NCI-H446 treated with DMSO at 0.1 percent for 48 hours (cell line): ENCODE results near the gene ADAM19.
A peak's percentile ranks its signal among the peaks of the same experiment; 100 is the strongest.
"Not testable (repeated sequence)": the region's sequence is repeated elsewhere in the genome, so short reads cannot be mapped to it uniquely, and the experiment has no call there.

Source experiments
- DNase-seq: peaks from one replicate; lab custom pipeline; 2025; lab: John Stamatoyannopoulos, UW

Gene ADAM19

DNA sequence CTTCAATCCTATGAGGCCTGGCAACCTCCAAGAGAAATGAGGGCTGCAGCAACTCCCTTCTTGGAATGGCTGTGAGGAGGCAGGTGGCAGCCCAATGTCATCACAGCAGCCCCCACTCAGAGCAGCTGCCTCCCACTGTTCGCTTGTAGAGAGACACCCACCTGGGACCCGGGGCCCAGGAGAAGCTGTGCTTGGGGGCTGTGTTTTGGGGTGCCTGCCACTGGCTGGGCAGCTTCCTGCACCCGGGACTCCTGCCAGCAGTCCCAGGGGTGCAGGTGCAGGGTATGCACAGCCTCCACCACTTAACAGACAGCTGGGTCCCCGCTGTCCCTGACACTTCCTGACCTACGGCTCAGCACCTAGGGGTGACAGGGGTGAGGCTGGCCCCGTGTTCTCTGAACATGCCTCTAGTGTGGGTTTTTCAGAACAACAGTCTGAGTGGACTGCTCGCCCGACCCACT is 89.3 kb downstream of the ADAM19 start:
- DNase-seq: no peak

DNA sequence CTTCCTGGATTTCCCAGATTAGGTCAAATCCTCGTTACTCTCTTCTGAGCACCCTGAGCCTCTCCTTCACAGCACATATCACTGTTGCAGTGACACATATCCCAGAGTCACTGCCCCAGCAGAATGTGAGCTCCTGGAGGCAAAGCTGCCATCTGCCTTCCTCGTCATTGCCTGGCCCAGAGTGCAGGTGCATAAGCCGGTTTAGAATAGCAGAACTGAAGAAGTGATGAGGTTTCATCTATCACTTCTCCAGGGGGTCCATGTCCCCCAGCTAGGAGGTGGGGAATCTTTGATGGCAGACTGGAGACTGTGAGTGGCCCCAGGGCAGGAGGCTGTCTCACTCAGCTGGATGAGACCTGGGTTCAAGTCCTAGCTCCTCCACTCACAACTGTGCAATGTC is 89.8 kb downstream of the ADAM19 start:
- no peak for DNase-seq

DNA sequence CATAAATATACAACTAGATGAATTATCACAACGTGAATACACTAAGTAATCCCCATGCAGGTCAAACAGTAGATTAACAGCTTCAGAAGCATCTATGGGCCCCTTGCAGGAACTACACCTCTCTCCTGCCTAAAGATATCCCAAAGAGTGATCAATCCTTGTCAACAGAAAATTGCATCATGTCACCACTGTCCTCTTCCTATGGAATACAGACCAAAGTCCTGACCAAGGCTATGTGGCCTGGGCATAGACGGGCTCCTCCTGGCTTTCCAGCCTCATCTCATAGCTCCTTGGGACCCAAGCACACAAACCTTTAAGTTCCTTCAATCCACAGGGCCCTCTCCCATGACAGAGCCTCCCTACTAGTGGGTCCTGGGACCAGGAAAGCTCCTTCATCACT is 90.2 kb downstream of the ADAM19 start:
- no peak for DNase-seq

DNA sequence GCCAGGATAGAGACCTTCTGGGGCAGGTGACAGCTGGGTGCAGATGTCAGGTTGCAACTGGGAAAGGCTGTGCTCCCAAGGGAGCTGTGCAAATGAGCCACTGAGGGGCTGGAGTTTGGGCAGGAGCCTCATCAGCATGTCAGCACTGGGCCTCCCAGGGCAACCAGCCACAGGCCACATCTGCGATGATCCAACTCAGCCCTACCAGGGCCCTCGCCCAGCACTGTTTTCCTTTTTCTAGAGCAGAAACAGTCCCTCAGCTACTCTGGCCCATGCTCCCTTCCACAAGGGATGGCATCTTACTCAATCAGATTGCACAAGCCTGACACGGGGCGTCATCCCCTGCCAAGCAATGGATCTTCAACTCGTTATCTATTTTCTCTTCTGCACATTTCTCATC is 90.8 kb downstream of the ADAM19 start:
- DNase-seq: no peak

DNA sequence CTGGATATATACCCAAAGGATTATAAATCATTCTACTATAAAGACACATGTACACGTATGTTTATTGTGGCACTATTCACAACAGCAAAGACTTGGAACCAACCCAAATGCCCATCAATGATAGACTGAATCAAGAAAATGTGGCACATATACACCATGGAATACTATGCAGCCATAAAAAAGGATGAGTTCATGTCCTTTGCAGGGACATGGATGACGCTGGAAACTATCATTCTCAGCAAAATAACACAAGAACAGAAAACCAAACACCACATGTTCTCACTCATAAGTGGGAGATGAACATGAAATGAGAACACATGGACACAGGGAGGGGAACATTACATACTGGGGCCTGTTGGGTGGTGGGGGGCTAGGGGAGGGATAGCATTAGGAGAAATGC is 92.9 kb downstream of the ADAM19 start:
- DNase-seq: not testable (repeated sequence)

DNA sequence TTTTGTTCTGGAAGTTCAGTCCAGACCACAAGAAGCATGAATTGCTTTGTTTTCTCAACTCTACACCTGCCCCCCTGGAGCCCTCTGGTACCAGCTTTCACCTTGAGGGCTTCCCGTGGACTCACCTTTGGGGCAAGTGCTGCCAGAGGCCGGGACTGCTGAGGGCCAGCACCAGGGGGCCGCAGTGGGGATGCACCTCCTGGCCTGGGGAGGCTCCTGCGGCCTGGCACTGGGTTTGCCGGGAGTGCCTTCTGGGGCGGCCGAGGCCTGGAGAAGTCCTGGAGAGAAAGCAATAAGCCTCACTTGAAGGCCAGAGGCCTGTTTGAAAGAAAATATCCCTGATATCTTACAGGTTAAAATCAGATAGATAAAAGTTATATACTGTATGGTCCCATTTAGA is 93.9 kb downstream of the ADAM19 start:
- no peak for DNase-seq

DNA sequence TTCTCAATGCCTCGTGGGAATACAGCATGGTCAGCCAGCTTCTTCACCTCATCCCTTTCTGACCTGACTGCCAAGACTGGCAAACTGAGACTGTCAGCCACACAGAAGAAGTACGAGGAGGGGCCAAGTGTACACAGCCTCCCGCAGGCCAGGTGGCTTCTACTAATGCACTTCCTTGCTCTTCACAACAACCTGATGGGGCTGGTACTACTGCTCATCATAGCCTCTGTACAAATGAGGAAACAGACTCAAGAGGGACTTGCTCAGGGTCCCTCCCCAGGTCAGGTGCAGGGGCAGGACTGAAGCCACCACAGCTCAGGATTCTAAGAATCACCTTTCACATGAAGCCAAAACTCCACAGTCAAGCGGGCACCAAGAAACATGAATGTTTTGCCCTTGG is 94.3 kb downstream of the ADAM19 start:
- DNase-seq: no peak

DNA sequence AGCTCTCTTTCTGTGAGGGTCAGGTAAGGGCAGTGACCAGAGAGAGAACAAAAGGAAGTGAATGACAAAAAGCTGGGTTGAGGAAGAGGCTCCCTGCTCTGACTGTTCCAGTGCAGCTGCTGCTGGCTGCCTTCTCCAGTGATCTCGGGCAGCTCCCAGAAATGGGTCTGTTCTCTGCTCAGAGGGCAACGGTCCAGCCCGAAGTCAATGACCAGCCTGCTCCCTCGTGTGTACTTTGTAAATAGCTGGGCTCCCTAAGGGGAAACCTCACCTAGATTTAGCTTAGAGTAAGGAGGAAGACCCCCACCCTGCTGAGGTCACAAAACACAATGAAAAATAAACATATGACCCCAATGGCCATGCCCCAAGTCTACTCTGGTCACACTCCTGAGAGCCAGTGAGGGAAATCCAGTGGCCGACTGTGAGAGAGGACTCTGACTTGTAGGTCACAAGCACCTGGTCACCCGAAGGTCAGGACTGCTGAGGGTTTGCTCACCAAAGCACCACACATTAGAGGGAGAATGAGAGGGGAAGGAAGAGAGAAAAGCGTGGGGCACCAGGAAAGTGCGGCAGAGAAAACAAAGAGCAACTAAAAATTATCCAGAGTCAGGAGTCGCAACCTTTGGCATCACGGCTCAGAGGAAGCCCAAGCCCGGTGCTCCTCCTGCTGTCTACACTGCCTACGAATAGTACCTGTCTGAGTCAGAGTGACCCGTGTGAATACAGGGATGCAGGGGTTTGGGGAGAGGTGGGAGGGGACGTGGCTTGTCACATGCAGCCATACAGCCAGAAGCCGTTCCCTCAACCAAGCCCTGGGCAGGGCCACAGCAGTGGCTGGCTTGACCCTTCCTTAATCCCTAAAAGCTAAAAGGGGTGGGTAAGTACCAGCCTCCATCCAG is 95.7 kb downstream of the ADAM19 start:
- DNase-seq: no peak

DNA sequence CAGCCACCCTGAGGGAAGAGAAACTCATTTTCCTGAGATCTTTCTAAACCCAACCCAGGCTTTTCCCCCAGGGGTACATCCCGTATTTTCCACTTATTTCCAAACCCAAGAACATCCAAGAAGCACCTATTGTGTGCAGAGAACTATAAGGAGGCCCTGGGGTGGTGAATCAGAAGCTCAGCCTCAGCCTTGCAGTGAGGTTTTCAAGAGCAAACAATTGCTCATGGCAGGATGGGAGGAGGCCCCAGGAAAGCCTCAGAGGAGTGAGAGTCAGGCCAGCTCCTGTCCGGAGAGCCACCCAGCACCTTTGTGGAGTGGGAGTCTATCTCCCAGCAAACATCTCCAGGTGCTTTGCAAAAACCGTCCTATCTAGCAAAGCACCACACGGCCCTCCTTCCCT is 96.4 kb downstream of the ADAM19 start:
- DNase-seq: no peak

DNA sequence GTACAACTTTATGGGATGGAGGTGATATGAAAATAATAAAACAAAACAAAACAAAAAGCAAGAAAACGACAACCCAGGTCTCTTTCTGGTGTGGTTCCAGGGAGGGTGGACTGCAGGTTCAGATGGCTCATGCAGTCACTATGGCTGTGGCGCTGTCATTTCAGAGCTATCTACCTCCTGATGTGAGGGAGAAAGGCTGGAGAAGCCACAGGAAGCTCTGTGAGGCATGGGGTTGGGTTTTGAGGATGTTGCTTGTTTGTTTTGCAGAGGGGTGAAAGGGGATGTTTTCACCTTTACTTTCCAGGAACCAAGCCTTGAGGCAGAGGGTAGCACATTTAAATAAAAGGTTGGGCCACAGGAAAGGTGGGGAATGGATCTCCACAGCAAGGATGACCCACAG is 96.8 kb downstream of the ADAM19 start:
- DNase-seq: no peak

DNA sequence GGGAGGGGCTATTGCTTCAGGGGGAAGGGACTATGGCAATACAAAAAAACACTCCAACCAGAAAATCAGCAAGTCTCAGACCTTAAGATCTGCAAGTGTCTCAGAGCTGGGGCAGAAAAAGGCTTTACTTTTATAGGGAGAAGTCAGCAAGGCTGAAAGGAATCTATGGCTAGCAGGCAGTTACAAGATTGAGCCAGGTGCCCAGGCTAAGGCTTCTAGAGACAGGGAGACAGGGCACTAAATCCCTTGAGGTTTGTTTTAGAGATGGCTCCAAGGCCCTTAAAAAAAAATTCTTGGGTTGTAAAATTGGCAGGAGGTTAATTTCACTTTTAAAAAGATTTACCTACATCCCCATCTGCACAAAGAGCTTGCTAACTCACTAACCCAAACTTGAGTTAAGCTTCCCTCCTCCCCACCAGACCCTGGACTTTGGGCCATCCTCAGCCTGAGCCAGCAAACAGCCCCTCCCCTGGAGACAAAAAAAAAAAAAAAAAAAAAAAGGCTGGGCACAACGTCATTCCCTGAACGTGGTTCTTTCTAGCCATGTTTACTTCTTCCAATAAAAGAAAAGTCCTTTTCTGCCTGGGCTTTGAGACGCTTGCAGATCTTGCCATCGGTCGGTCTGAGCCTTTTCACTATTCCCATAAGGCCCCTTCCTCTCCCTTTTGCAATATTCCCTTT is 97.6 kb downstream of the ADAM19 start:
- no peak for DNase-seq

DNA sequence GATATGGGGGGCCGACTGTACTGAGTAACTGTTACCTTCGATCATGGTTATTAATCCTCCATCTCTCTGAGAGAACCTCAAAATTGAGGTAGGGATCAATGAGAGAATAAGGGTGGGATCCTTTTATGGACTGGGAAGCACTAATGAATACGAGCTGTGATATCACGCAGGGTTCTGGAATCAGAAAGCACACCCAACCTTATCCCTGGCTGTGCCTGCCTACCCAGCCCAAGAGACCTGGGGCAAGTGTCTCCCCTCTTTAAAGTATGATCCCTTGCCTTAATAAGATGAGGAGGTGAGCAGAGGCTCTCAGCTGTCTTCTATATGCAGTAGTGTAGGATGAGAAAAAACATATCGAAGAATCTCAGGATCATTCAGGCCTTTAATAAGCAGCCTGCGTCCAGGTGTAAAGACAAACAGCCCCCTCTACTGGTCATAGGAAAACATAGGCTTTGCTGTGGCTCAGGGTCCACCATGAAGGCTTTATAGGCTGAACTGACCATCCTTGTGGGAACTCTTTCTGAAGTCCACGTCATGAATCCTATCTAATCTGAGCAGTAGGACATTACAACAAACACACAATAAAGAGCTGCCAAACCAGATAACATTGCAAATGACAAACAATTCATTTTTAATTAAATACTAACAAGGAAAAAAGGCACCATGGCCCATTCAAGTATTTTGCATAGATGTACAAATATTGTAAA is 98.7 kb downstream of the ADAM19 start:
- no peak for DNase-seq

DNA sequence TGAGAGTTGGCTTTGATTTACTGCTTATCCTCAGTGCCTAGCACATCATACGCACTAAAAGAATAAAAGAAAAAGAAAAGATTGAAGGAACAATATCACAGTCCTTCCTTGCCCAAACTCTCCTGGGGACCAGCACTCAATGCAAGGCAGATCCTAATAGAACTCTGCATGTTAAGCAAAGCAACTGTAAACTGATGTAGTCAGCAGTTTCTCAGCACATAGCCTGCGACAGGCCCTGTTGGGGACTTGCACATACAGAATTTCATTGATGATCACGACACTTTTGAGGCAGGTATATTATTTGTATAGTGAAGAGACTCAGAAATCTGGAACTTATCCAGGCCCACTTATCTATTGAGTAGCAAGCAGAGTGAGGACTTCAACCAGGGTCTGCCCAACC is 100.1 kb downstream of the ADAM19 start:
- no peak for DNase-seq

DNA sequence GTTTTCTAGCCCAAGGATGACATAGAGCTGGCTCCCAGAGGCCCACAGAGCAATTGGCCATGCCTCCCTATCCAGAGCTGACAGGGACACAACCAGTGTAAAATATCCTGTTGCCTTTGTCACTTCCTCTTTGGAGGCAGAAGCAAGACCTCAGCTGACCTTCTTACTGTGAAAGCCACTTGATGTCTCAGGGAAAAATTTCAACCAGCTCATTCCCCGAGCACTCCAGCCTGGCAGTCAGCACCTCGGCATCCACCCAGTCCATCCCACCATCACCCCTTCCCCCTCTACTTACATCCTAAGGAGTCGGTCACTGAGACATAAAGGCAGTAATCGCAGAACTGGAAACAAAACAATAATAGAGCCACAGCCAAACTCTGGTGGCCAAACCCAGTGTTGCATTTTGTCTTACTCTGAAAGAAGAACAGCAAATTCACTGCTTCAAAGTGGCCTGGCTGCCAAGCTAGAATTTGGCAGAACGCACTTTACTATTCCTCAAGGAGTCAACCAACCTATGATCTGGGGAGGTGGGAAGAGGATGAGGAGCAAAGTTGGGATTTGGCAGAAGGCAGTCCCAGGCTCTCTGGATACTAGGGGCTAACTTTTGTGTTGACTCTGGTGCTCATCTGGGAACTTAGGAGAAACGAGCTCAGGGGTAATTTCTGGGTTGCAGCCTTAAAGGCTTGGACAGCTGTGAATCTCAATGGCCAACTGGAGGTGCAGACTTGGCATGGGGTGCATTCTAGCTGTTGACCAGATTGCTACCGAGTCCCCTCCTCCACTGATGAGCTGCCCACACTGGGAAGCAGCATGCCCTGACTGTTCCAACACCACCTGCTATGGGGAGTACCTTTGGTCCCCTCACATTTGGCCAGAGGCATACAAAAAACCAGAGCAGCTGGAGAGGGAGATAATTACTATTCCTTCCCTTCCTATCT is 101.9 kb downstream of the ADAM19 start:
- peak; percentile 56 for DNase-seq

DNA sequence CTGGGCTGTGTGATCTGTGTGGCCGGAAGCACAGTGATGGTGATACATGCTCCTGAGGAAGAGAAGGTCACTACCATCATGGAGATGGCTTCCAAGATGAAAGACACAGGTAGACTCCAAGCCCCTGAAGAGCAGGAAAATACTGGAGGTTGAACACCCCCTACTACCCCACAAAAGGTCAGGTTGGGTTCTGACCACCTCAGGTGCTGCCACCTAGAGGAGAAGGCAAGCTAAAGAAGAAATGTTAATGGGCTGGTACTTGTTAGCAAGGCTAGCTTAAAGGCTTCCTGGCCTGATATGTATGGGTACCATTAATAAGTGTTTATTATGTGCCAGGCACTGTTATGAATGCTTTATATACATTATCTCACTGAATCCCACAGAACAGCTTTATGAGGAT is 103.9 kb downstream of the ADAM19 start:
- no peak for DNase-seq

DNA sequence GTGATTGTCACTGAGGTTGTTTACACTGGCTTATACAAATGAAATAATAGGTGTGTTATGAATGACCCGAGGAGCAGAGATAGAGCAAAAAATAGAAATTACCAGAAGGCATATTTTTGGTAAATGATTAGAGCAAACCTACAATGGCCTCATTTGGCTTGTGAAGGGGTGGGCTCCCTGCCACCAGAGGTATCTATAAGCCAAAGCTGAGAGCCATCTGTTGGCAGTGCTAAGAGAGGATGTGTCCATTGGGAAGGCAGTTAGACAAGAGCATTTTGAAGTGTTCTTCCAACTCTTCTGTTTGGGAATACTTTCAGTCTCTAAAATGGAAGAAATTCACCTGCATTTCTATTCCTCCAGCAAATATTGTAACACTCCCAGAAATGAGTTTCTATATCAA is 104.9 kb downstream of the ADAM19 start:
- peak; percentile 55 for DNase-seq

DNA sequence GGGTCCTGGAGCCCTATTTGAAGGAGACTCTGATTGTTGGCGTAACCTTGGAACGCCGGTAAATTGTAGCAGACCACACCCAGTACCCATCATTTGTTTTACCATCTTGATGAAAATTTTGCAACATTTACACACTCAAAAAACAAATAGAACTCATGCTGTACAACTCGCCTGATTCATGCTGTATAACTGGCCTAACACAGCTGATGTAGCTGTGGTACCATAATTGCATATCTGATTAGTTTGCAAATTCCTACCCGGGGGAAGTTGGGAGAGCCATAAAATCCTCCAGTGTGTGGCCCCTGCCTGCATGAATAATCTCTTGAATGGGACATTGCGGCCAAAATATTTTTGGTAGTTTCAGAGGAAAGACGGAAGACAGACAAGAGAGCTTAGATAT is 105.9 kb downstream of the ADAM19 start:
- DNase-seq: no peak

DNA sequence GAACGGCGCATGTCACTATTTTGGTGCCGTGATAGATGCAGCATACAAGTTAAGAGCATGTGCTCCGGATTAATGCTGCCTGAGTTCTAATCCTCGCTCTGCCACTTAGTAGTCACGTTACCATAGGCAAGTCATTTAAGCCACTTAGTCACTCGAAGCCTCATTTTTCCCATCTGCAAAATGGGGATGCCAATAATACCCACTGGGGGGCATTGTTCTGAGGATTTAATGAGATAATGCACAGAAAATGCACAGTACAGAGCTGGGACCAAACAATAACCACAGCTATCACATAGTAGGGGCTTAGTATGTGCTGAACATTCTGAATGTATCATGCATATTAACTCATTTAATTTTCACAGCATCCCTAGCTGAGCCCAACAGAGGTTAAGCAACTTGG is 106.5 kb downstream of the ADAM19 start:
- no peak for DNase-seq

DNA sequence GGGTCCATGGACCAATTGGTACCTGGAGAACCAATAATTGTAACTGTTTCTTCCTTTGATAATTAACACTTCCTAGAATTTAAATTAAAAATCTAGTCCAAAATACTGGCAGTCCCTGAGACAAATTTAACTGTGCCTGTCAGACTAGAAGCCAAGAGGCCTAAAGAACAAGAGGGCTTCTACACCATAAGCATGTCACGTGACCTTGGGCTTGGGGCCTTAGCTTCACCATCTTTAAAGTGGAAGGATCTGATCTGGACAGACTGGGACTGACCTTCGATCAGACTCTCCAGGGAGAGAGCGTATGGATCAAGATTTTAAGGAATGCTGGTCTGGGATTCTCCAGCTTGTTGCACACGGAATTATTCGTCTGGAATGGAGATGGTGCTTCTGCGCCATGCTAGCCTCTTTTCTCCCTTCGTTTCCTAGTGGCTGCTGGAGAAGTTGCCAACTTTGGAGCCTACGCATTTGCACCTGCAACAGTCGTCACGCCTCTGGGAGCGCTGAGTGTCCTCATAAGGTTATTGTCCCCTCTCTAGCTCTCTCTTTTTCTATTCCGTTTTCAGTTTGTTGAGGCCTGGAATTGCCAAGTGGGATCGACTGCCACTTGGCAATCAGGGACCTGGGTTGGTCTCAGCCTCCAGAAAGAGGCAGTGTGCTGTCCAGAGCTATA is 107.1 kb downstream of the ADAM19 start:
- no peak for DNase-seq

DNA sequence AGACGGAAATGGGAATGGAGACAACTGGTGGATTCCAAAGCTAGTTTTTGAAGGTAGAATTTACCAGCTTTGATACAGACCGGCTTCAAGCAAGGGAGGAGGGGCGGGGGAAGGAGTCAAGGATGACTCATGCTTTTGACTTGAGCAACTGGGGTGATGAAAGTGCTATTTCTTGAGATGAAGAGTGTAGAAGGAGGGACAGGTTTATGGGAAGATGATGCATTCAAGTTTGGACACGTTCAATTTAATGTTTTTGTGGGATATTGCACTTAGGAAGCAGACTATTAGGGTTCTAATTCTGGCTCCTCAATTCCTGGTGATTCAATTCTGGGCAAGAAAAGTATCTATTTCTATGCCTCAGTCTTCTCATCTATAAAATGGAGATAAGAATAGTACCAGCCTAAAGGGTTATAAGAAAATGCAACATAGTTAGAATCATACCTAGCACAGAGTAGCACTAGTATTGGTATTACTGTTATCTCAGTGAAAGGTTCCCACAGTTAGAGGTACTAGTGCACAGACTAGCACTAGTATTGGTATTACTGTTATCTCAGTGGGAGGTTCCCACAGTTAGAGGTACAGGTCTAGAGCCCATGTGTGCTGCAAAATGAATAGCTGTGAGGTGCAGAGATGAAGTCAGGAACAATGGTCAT is 110.9 kb downstream of the ADAM19 start:
- no peak for DNase-seq
